Hematopoietic multipotent progenitor cell treated with erythropoietin and hydrocortisone succinate and interleukin-3 and kit ligand, for 8 days (in vitro differentiated cells): ENCODE measurements around the gene ZNF823.
"Not testable (repeated sequence)": the region's sequence is repeated elsewhere in the genome, so short reads cannot be mapped to it uniquely, and the experiment has no call there.

ENCODE experiments used
- DNase-seq: peaks from one replicate; pipeline ENCODE4 v3.0.0-alpha.2; 2015

The ZNF823 gene

DNA sequence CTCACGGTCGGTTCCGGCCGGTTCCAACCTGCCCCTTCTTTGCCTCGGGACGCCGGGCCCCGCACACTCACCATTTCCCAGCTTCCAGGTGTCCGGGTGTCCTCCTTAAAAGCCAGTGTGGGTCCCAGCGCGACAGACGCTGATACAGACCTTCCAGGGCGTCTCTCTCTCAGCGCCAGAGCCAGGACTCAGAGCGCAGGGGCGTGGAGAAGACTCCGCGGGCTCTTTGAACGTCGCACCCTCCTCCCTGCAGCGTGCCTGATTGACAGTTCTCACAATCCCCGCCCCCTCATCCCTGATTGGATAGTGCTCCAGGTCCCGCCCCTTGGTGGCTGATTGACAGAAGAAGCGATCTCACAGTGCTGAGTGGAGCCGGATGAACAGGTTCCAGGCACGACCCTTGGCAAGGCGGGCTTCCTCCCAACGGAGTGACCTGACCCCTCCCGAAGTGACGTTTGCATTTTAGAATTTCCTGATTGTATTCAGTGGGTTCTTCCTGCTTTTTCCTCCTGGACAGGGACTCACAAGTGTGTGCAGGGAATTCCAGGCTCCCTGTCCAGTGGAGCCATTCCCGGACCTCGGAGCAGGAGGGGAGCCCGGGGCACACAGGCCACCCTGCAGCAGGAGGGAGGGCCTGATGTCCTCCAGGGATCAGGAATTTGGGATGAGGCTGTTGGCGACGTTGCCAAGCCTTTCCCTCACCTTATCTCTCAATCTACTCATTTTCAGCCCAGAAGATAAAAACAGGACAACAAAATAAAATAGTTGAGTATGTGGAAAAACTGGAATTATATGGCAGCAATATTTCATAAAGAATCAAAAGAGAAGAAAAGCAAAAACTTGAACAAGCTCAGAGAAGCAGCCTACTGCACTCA lies at the start of gene ZNF823:
ZNF823 (minus strand) TSS at position 201 of the 875 bp plus-strand sequence; CDS start at position 74, 127 bp downstream.
- peak; percentile 99 for DNase-seq

GRCh38 chr19:11787536-11787935 lies 48.8 kb upstream of the ZNF823 start:
- no peak for DNase-seq

DNA sequence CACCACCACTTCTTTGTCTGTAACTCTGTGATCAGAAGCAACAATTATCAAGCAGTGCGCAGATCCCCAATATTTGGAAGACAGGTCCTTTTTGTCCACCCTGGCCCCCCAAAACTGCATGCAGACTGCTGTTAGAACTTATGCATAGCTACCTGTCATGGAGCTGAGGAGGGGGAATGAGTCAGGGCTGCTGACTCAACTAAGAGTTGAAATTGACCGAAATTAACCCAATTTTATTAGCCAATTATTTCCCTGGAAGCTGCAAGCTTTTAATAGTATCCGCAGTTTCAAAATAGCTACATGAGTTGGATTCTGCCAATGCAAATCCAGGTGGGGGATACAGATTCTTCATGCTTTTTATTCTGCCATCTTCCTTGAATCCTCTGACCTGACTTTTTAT lies 45.6 kb upstream of the ZNF823 start:
- DNase-seq, result no peak

DNA sequence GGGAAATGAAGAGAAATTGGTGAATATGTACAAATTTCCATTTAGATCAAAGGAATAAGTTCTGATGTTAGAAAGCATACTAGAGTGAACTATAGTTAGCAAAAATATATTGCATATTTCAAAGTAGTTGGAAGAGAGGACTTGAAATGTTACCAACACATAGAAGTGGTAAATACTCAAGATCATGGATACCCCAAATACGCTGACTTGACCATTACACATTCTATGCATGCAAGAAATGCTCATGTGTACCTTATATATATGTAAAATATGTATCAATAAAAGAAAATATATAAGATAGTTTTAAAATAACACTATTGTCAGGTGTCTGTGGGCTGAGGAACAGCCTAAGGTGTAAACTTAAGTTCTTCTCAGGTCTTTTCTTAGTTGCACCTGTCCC lies 45.0 kb upstream of the ZNF823 start:
- no peak for DNase-seq

- DNase-seq, result no peak
Observed at GRCh38 chr19:11781295-11782057, 42.7 kb upstream of the ZNF823 start.

DNA sequence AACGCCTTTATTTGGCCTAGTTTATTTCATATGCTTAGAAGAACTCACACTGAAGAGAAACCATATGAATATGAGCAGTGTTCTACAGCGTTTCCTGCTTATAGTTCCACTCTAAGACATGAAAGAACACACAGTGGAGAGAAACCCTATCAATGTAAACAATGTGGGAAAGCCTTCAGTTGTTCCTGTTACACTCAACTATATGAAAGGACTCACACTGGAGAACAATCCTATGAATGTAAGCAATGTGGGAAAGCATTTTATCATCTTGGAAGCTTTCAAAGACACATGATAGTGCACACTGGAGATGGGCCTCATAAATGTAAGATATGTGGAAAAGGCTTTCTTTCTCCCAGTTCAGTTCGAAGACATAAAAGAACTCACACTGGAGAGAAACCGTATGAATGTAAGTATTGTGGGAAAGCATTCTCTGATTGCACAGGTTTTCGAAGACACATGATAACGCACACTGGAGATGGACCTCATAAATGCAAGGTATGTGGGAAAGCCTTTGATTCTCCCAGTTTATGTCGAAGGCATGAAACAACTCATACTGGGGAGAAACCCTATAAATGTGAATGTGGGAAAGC lies 41.8 kb upstream of the ZNF823 start:
- no peak for DNase-seq

DNA sequence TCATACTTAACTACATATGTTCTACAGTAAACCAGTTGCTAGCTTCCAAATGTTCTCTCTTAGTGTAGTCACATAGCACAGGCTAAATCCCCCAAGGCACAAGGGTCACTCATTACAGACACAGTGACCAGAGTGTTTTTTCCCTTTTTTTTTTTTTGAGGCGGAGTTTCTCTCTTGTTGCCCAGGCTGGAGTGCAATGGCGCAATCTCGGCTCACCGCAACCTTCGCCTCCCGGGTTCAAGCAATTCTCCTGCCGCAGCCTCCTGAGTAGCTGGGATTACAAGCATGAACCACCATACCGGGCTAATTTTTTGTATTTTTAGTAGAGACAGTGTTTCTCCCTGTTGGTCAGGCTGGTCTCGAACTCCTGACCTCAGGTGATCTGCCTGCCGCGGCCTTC lies 37.9 kb upstream of the ZNF823 start:
- not testable (repeated sequence) for DNase-seq

- DNase-seq, result not testable (repeated sequence)
Observed at GRCh38 chr19:11771520-11771919, 32.8 kb upstream of the ZNF823 start.

GRCh38 chr19:11769995-11770394 lies 31.2 kb upstream of the ZNF823 start:
- peak; percentile 12 for DNase-seq

GRCh38 chr19:11767633-11768133 lies 28.9 kb upstream of the ZNF823 start:
- peak; percentile 27 for DNase-seq

DNA sequence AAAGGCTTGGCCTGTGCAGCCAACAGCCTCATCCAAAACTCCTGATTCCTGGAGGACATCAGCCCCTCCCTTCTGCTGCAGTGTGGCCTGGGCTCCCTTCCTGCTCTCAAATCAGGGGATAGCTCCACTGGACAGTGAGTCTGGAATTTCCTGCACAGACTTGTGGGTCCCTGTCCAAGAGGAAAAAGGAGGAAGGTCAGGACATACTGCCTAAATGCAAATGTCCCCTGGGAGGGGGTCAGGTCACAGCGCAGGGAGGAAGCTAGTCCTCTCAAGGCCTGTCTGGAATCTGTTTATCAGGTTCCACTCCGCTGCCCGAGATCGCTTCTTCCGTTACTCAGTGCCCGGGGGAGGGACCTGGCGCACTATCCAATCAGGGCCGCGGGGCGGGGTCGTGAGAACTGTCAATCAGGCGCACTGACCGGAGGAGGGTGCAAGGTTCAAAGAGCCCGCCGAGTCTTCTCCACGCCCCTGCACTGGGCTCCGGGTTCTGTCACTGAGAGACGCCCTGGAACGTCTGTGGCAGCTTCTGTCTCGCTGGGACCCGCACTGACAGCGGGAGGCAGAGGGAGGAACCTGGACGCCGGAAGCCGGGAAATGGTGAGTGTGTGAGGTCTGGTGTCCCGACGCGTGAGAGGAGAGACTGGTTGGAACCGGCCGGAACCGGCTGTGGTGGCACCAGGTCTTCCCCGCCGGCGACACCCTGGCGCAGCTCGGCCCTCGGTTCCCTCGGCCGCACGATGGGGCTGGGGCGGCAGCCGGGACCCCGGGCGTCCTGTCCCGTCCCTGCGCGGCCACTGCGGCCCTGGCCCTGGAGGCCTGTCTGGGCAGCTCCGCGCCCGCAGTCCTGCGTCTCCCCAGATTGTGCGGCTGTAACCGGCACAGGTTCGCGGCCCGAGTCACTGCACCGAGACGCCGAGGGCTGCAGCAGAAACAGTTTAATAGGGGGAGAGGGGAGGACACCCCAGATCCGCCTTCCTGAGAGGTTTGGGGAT lies 28.1 kb upstream of the ZNF823 start, which contains the start of gene ZNF441:
ZNF441 (plus strand) TSS at position 404 of the 995 bp plus-strand sequence; CDS start at position 598, 194 bp downstream.
- peak; percentile 96 for DNase-seq

- no peak for DNase-seq
Observed at GRCh38 chr19:11763611-11764010, 24.9 kb upstream of the ZNF823 start.

GRCh38 chr19:11763117-11763516 lies 24.4 kb upstream of the ZNF823 start:
- no peak for DNase-seq

GRCh38 chr19:11759805-11760204 lies 21.1 kb upstream of the ZNF823 start:
- DNase-seq, result no peak

- DNase-seq, result no peak
Observed at GRCh38 chr19:11756965-11757364, 18.2 kb upstream of the ZNF823 start.

DNA sequence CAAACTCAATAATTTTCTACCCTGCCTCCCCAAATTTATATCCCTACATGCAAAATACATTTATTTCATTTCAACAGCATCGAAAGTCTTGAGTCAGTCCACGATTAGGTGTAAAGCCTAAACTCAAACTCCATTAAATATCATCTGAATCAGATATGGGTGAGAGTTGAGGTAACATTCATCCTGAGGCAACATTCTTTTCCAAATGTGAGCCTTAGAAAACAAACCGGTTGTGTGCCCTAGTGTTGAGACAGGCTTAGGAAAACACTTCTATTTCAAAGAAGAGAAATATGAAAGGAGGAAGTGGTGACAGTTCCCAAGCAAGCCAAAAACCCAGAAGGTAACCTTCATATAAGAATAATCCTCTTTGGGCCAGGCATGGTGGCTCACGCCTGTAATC lies 15.9 kb upstream of the ZNF823 start:
- no peak for DNase-seq

DNA sequence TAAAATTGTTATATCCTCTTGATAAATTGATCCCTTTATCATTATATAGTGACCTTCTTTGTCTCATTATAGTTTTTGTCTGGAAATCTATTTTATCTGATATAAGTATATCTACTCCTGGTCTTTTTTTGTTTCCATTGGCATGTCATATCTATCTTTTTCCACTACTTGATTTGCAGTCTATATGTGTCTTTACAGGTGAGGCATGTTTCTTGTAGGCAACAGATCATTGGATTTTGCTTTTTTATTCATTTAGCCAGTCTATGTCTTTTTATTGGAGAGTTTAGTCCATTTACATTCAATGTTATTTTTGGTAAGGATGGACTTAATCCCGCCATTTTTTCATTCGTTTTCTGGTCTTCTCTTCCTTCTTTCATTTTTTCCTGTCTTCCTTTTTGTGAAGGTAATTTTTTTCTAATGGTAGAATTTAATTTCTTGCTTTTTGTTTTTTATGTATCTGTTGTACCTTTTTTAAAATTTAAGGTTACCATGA lies 13.5 kb upstream of the ZNF823 start:
- DNase-seq, result no peak

DNA sequence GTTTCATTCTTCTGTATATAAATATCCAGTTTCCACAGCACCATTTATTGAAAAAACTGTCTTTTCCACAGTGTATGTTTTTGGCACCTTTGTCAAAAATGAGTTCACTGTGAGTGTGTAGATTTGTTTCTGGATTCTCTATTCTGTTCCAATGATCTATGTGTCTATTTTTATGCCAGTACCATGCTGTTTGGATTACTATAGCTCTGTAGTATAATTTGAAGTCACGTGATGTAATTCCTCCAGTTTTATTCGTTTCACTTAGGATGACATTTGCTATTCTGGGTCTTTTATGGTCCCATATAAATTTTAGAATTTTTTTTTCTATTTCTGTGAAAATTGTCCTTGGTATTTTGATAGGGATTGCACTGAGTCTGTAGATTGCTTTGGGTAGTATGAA lies 11.0 kb upstream of the ZNF823 start:
- DNase-seq, result no peak

GRCh38 chr19:11747277-11747676 lies 8.5 kb upstream of the ZNF823 start:
- DNase-seq, result no peak

- DNase-seq, result no peak
Observed at GRCh38 chr19:11745869-11746268, 7.1 kb upstream of the ZNF823 start.

GRCh38 chr19:11737964-11738745 lies 591 bp downstream of the ZNF823 start:
- DNase-seq, result peak; percentile 34
